Epithelial cell of proximal tubule (primary cell): ENCODE data around the gene ERMAP. TPM values are rescaled to one million over a fixed set of nuclear protein-coding genes. Genes with fewer than 3 reads are reported as not detected.

Experiments
- DNase-seq: peaks from one replicate; pipeline ENCODE4 v3.0.0-alpha.2; 2011; ENCODE audit warnings: low read depth
- H3K4me3 ChIP-seq: 2 replicates; pipeline ENCODE4 v1.5.1; 2011; ENCODE audit warnings: low read depth, mild to moderate bottlenecking, low read length
- CTCF ChIP-seq: conservative IDR thresholded peaks from 2 replicates; pipeline ENCODE4 v1.5.1; 2012; ENCODE audit warnings: low read depth, mild to moderate bottlenecking, low read length
- total RNA-seq: library from RNA; depleted of rRNA; stranded (reverse); fragments of >200 nt; gene quantifications from 2 replicates; pipeline ENCODE4 v1.2.3, GENCODE V29; 2015

The ERMAP gene
- total RNA-seq, 1 donor from 2014 or later = 8.4 TPM

- no peak for DNase-seq
- no peak for TF ChIP-seq CTCF
- H3K4me3 ChIP-seq = no peak overlapping the region
Measured at GRCh38 chr1:42873670-42874069, 56.7 kb downstream of the ERMAP start.

- no peak overlapping the region for H3K4me3 ChIP-seq
- TF ChIP-seq CTCF = no peak
- no peak for DNase-seq
Measured at GRCh38 chr1:42876009-42876408, 59.1 kb downstream of the ERMAP start.

- H3K4me3 ChIP-seq = no peak overlapping the region
- no peak for DNase-seq
- no peak for TF ChIP-seq CTCF
Measured at GRCh38 chr1:42877380-42877779, 60.5 kb downstream of the ERMAP start.

- TF ChIP-seq CTCF = no peak
- DNase-seq = no peak
- no peak overlapping the region for H3K4me3 ChIP-seq
Measured at GRCh38 chr1:42880384-42880783, 63.5 kb downstream of the ERMAP start.

- no peak for DNase-seq
- H3K4me3 ChIP-seq = no peak overlapping the region
- no peak for TF ChIP-seq CTCF
Measured at GRCh38 chr1:42886046-42886739, 69.3 kb downstream of the ERMAP start.

GRCh38 chr1:42886800-42887199, 69.9 kb downstream of the ERMAP start:
- TF ChIP-seq CTCF = no peak
- no peak overlapping the region for H3K4me3 ChIP-seq
- no peak for DNase-seq

- H3K4me3 ChIP-seq = no peak overlapping the region
- no peak for TF ChIP-seq CTCF
- no peak for DNase-seq
Measured at GRCh38 chr1:42887366-42887765, 70.4 kb downstream of the ERMAP start.
